Dedifferentiated amniotic fluid mesenchymal stem cell (primary cell): Measurements from ENCODE around the gene OSBP2.

Experiments used
- DNase-seq: peaks from one replicate; pipeline ENCODE4 v3.0.0-alpha.2; 2016; ENCODE audit errors: extremely low spot score

The OSBP2 gene

DNA sequence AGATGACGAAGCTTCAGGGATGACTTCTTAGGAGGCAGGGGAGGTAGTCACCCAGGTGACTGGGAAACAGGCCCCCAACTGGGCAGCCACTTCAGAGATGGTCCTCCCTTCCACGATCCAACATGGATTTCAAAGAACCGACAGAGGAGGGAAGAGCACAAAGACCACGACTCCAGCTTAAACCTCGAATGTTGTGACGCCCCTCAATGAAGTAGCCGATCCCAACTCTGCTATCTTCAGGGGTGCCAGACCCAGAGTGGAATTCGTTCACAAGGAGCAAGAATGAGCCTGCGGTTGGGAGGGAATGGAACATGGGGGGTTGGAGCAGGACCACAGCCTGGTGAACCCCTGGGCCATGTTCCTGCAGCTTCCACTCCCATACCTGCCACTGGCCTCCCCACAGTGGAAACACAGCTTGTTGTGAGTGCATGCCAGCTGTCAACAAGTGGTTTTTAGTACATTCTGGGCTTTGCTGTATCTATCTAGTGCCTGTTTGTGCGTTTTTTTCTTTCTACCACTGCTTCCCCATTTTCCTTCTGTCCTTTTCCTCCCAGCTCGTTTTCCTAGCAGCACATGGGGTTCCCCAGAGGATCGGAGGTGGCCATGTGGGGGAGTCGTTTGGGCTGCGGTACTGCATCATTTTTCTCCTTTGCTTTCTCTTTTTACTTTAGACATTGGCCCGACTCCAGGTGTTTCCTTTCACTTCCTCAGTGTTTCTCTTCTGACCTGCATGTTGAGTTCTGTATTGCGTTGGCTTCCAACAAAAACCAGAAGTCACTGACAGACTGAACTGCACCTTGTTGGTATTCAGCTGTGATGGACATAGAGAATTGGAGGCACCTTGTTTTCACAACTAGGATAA is 208.1 kb downstream of the OSBP2 start:
- no peak for DNase-seq

DNA sequence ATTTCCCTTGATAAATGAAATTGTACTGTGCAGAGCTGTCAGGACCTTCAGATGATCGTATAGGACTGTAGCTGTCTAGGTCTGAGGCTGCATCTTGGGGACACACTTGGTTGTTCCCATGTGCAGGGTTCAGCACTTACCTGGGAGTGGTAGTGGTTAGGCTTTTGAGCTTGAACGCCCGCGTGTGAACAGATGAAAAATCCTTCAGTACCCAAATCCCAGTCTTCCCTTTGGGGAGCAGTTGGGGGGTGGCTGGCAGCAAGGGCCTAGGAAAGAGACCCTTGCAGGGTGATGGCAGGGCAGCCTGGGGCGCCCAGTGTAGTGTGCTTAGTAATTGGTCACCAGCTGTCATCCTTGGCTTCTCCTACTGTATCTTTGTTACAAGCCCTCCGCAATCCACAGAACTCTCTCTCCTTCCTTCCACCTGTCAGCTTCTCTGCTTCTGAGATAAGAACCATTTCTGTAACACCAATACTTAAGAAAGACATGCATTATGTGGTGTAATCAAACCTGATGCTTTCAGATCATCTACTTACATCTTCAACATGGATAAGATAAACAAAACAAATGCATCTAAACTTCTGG is 209.3 kb downstream of the OSBP2 start:
- no peak for DNase-seq

DNA sequence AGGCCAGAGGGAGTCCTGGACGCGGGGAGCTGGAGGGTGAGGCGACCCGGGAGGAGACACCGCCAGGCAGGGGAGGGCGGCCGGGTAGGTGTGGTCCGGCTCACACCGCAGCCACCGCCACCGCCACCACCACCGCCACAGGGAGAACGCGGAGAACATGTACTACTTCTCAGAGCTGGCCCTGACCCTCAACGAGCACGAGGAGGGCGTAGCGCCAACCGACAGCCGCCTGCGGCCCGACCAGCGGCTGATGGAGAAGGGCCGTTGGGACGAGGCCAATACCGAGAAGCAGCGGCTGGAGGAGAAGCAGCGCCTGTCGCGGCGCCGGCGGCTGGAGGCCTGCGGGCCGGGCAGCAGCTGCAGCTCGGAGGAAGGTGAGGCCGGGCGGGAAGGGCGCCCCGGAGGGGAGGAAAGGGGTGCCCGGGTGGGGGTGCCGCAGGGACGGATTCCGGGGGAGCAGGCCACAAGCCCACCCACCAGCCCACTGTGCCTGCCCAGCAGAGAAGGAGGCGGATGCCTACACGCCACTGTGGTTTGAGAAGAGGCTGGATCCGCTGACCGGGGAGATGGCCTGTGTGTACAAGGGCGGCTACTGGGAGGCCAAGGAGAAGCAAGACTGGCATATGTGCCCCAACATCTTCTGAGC is 211.1 kb downstream of the OSBP2 start:
- DNase-seq, result no peak

DNA sequence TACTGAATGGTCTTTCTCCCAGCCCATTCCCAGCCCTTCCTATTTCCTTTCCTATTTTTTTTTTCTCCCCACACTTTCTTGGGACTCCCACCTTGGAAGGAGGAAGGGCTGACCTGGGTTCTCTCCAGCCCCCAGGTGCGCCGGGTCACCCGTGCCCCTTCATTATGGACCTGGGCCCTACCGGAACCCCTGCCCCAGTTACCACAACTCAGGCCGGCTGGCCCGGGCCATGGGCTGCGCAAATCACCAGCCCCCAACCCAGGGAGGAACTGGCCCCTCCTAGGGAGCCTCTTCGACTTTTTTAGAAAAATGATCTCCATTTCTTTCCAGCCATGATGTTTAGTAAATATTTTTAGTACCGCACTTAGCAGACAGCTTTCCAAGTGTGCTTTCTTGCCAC is 211.7 kb downstream of the OSBP2 start:
- DNase-seq, result no peak

DNA sequence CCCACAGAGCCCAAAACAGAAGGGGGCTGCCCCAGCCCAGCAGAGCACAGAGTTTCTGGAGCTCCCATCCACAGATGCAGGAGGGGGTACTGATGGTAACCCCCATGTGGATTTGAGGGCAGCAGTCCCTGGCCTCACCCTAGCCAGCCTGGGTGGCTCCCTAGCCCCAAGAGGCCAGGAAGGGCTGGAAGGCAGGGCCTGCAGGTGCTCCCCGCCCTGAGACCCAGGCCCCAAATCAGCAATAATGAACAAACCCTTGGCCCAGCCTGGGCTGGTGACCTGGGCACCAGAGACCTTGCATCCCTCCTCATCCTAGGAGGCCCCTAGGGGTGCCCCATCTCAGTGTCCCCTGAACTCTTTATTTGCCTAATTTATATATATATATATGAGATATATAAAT is 212.3 kb downstream of the OSBP2 start:
- DNase-seq, result no peak

DNA sequence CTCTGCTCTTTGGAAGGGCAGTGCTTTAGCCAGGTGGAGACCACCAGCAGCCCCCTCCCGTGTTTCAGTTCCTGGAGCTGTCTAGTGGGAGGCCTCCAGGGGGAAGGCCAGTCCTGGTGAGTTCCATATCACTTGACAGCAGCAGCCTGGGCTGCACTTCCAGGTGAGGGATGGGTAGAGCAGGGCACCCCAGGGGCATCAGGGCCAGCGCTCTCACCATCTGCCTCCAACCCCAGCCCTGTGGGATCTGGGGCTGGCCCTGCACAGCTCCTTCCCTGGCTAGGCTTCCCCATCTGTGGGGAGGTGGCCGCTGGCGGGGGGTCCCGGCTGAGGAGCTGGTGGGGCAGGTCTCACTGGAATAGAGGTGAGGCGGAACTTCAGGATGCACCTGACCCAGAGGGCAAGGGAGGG is 213.4 kb downstream of the OSBP2 start:
- DNase-seq, result no peak

DNA sequence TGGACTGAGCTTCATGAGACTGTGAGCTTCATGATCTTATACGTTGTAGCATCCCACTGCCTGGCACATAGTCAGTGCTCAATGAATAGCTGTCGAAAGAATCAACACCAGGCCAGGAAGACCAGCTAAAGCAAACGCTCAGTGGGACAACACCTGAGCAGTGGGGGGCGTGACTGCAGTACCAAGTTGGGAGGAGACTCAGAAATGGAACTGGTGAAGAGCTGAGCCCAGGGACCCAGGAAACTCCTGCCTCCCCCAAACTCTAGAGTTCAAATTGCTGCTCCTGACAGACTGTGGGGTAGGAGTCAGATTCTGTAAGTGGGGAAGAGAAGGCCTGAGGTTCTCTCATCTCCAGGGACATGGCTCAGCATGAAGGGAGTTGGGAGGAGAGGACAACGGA is 214.6 kb downstream of the OSBP2 start:
- no peak for DNase-seq

DNA sequence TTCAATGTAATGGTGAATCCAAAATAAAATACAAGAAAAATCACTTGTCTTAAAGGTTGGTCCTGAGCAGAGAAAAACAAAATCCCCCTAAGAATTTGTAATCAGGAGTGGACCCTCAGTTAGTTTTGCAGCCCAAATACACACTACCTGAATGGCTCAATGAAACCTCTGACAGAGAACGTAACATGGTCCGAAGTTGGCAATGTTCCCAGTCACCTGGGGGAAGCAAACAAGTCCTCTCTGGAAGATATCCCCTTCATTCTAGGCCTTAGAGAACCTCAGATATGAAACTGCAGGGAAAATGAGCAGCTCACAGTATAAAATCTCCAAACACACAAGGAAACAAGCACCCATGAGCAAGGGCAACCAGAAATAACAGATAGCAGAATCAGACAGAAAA is 215.7 kb downstream of the OSBP2 start:
- DNase-seq, result no peak

DNA sequence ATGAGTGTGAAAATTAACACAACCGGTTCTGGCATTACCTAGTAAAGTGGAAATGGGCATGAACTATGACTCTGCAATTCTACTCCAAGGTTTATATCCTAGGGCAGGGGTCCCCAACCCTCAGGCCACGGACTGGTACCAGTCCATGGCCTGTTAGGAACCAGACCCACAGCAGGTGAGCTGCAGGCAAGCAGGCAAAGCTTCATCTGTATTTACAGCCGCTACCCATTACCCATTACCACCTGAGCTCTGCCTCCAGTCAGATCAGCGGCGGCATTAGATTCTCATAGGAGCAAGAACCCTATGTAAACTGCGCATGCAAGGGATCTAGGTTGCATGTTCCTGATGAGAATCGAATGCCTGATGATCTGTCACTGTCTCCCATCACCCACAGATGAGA is 224.1 kb downstream of the OSBP2 start:
- no peak for DNase-seq

DNA sequence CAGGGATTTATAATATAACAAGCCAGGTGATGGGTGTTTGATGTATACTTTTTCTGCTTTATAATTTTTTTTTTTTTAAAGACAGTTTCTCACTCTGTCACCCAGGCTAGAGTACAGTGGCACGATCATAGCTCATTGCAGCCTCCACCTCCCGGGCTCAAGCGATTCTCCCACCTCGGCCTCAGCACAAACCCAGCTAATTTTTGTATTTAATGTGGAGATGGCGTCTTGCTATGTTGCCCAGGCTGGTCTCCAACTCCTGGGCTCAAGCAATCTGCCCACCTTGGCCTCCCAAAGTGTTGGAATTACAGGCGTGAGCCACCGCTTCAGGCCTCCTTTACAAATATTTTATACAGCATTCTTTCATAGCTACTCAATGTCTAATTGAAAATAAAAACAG is 225.3 kb downstream of the OSBP2 start:
- no peak for DNase-seq

DNA sequence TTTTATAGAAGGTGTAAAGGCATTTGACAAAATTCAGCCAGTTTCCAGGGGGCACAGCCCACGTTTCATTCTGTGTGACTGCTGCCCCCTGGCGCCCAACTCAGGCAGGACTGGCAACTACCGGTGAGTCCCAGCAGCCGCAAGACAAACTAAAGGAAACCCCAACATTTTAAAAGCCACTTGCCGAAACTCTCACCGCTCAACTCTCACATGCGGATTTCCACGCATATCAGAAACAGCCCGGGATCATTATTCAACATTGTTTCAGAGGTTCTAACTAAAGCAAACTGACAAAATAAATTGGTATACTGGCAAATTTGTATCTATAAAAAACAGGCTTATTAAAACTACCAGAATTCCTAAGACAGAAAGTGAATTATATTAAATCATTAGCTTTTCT is 225.7 kb downstream of the OSBP2 start:
- DNase-seq, result peak; percentile 56

DNA sequence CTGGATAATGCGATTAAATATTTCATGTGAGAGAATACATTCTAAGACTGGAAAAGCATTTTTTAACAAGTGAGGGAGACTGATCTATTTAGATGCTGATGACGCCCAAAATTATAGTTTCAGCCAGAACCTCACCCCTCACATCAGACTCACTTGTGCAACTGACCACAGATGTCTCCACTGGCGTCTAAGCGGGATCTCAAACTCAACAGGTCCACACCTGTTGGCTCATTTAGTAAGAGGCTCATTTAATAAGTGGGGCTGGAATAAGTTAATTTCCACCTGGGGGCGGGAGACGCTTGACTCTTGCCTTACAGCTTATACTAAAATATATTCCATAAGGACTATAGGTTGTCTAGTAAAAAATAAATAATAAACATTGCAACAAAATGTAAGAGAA is 226.4 kb downstream of the OSBP2 start:
- no peak for DNase-seq

DNA sequence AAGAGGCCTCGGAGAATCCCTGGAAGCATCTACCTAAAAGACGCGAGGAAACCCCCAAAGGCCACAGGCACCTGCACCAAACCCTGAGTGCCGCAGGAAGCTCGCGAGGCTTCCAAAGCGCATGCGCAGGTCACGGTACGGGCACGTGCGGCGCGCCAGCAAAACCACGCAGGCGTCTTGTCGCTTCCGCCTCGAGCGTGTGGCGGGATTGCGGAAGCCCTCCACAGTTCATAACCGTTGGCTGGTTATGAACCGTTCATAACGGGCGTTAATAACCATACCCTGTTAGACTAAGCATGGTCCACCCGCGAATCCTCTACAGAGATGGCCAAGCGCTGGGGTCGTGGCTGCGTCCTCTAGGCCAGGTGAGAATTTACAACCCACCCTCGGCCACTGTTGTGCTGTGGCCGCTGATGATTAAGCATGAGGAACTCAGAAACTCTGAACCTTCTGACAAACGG is 227.5 kb downstream of the OSBP2 start:
- no peak for DNase-seq

DNA sequence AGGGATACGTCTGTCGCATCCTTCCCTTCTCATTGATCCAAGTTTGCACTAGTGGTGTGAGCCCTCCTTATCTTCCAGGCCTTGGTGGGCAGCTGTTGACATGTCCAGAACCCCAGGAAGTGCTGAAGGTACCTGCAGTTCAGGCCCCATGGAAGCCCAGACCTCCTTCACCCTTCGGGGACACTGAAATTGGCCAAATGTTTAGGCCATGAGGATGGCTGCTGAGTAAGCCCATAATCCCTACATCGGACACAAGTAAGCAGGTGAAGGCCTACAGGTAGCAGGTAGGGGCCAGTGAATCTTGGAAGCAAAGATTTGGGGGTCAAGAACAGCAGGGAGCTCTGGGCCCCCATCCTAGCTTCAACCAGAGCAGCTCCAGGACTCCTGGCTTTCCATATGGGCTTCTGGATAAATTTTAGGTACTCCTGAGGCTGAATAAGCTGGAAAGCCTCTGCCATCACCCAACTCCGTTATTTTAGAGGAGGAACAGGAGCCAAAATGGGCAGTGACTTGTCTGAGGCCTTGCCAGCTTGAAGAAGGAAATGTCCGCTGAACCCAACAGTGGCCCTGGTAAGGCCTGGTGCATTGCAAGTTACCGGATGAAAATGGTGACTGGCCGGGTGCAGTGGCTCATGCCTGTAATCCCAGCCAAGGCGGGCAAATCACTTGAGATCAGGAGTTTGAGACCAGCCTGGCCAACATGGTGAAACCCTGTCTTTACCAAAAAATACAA is 228.7 kb downstream of the OSBP2 start:
- DNase-seq, result no peak

DNA sequence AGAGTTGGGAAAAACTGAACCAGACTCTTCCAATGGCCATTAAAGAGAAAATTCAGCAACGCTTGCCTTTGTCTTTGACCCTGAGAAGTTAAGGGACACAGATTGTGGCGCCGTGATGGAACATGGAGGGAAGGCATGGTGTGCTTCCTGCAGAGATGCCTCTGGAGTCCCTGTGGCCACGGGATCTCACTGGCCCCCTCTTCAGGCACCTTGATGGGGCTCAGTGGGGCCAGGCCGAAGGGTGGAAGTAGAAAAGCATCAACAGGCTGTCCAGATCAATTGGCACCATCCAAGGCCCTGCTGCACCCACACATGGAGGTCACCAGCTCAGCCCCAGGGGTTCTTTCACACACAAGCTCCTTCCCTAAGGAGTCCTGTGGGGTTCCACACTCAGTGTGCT is 231.0 kb downstream of the OSBP2 start:
- no peak for DNase-seq

DNA sequence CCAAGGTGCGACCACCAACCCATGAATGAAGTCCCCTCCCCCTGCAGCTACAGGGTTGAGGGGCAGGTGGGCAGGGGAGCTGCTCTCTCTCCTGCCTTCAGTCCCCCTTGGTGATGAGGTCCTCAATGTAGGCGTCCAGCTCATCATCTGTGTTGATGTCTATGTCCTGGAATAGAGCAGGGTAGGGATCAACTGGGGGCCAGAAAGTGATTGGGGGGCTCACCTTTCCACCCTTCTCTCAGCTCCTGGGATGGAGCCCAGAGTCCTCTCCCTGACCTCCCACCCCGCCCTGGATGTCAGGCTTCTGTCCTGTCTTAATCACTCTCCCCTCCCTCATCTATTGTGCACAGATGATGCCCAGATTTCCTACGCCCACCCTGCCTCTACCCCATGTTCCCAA is 232.0 kb downstream of the OSBP2 start:
- no peak for DNase-seq

DNA sequence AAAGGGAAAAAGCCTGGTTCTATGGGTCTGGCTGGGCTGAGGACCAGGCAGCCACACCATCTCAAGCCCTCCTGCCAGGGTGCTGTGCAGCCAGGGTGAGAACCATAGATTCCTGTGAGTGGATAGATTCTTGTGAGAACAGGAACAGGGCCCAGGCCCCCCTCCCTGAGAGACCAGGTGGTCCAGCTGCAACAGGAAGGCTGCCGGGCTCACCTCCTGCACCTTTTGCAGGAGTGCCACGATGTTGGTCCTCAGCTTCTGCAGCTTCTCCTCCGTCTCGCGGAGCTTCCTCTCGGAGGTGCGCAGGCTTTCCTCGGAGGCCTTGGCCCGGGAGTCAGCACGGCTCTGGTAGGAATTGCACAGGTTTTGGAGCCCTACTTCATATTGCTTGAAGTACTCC is 233.1 kb downstream of the OSBP2 start:
- no peak for DNase-seq

DNA sequence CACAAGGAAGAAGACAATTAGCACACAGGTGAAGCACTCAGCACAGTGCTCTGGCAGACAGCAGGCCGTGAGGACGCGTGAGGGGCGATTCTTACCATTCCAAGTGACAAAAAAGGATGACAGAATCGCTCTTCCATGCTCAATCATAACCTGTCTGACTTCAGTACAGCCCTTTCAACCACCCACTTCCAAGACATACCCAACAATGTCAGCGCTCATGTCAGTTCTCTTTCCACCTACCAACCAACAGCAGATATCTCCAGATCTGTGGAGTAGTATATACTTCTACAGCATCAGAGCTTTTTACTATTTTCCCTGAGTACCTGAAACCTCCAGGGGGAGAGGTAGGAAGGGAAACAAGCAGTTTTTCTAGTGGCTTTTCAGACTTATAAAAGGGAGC is 233.7 kb downstream of the OSBP2 start:
- DNase-seq, result no peak

DNA sequence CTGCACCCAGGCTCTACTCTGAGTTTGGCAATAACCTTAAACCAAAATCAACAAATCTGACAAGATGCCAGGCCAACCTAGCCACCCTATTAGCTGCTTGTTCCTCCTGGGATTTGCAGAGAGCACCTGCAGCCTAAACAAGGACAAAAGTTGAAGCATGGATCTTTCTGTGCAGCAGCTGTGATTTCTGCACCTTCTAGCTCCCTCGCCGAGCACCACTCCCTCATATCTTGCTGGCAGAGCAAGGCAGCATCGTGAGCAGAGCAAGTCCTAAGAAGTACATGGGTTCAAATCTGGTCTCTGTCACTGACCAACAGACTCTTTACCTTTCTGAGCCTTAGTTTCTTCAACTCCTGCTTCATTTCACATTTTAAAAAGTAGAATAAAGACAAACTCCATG is 235.6 kb downstream of the OSBP2 start:
- no peak for DNase-seq

DNA sequence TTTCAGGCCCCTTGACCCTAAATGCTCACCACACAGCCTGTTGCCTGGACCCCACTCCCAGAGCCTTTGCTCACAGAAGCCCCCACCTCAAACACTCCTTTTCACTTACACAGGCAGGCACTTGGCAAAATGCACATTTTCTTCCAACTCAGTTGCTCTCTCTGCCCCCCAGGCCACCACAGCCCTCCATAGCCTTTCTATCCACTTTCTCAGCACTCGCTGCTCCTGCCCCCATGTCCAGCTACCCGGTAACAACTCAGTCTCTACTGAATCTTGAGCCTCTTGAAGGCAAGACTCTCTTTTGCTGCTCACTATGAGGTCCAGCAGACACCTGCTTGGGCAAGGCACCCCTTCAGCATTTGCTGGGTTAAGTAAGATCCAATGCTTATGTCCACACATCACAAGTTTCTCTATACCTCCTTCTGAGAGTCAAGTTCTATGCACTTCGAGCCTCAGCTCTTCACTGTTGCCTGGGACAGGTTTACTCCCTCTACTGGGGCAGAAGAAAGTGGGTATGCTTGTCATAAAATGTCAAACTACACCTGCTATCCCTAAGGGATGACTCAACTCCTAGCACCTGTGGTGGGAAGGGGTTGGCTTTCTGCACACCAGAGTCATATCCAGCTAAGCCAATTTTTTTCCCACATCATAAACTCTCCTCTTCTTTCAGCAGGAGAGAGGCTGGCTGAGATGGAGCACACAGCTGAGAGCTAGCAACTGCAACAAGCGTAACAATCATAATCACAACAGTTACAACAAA is 237.0 kb downstream of the OSBP2 start:
- DNase-seq, result no peak

DNA sequence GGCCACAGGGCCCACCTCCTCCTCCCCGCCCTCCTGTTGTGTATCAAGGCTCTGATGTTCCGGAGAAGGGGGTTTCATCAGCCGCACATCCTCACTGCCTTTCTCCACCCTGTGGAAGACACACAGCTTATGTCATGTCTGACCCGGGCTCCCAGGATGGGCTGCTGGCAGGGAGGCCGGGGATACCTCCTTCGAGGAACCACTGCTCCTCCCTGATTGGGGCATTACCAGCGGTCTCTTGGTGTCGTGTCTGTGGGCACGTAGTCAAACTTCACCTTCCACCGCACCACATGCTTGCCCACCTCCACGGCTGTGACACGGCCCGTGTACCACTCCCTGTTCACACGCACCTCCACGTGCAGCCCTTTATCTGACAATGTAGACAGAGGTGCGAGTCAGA is 238.0 kb downstream of the OSBP2 start:
- no peak for DNase-seq

DNA sequence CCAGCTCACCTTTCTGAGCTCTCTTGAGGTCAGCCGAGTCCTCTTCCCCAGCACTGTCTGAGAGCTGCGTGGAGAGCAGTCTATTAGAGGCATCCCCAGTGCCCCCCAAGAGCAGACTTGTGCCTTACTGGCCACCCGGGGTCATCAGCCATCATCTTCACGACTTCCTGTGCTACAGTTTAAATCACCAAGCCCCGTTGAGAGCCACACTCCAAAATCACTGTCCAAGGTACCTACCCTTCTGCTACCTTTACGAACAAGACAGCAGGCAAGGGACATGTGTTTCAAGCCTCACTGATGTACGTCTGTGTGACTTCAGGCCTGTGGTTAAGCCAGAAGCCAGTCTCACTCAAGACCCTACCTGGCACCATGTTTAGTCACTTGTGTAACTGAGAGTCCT is 238.8 kb downstream of the OSBP2 start:
- DNase-seq, result no peak
